Liver (tissue), 9 donors: ENCODE data around the gene HEG1. TPM values are rescaled to one million over a fixed set of nuclear protein-coding genes. Genes with fewer than 3 reads are reported as not detected.

ENCODE experiments used
- DNase-seq: peaks from one replicate; pipeline ENCODE4 v3.0.0-alpha.2; 2017; ENCODE audit warnings: low spot score
- H3K27ac ChIP-seq, 2 donors: one replicate each; pipeline ENCODE4 v1.7.0; 2013; ENCODE audit warnings: inconsistent platforms in 2 of 2, low read length in 2 of 2, control low read depth in 1 of 2, low read depth in 1 of 2, mild to moderate bottlenecking in 1 of 2
- H3K27me3 ChIP-seq, 4 donors: one replicate each; pipeline versions ENCODE4 v1.6.1 to v1.7.0; 2013; ENCODE audit warnings: low read length in 3 of 4, inconsistent platforms in 1 of 4, mild to moderate bottlenecking in 1 of 4, moderate library complexity in 1 of 4; ENCODE audit not compliant: control insufficient read depth in 4 of 4, insufficient read depth in 4 of 4
- H3K36me3 ChIP-seq, 4 donors: one replicate each; pipeline versions ENCODE4 v1.6.1 to v1.7.0; 2013; ENCODE audit warnings: low read length in 3 of 4, mild to moderate bottlenecking in 3 of 4, low read depth in 1 of 4, moderate library complexity in 1 of 4; ENCODE audit not compliant: control insufficient read depth in 4 of 4, insufficient read depth in 3 of 4
- H3K4me1 ChIP-seq, 4 donors: one replicate each; pipeline versions ENCODE4 v1.6.1 to v1.7.0; 2013; ENCODE audit warnings: low read length in 3 of 4, mild to moderate bottlenecking in 3 of 4, moderate library complexity in 1 of 4; ENCODE audit not compliant: control insufficient read depth in 4 of 4, insufficient read depth in 4 of 4
- H3K4me3 ChIP-seq, 3 donors: one replicate each; pipeline versions ENCODE4 v1.6.1 to v1.7.0; 2013; ENCODE audit warnings: low read length in 3 of 3, control low read depth in 1 of 3, low read depth in 1 of 3, mild to moderate bottlenecking in 1 of 3
- H3K9ac ChIP-seq, 2 donors: one replicate each; pipeline ENCODE4 v1.7.0; 2013; ENCODE audit warnings: low read length in 2 of 2, mild to moderate bottlenecking in 2 of 2, moderate library complexity in 2 of 2, control low read depth in 1 of 2, low read depth in 1 of 2
- H3K9me3 ChIP-seq, 4 donors: one replicate each; pipeline versions ENCODE4 v1.6.1 to v1.7.0; 2013; ENCODE audit warnings: low read length in 3 of 4; ENCODE audit not compliant: control insufficient read depth in 4 of 4
- CTCF ChIP-seq: fragments of 150-350 bp; IDR thresholded peaks from 2 replicates; pipeline ENCODE4 v1.5.1; 2017; ENCODE audit warnings: improper control_type of control experiment, low read depth, low read length; ENCODE audit not compliant: missing input control
- EGR1 ChIP-seq, 2 donors: IDR thresholded peaks; 2 replicates each; pipeline ENCODE4 v1.6.1; 2016 to 2018; ENCODE audit warnings: antibody characterized with exemption in 2 of 2, low read depth in 2 of 2
- FOXA1 ChIP-seq: IDR thresholded peaks from 2 replicates; pipeline ENCODE4 v1.6.1; 2016; ENCODE audit warnings: antibody characterized with exemption
- FOXA2 ChIP-seq: IDR thresholded peaks from 2 replicates; pipeline ENCODE4 v1.6.1; 2016; ENCODE audit warnings: antibody characterized with exemption
- GABPA ChIP-seq, 2 donors: IDR thresholded peaks in 1 of 2; conservative IDR thresholded peaks in 1 of 2; 2 replicates each; pipeline ENCODE4 v1.6.1; 2016; ENCODE audit warnings: antibody characterized with exemption in 2 of 2, mild to moderate bottlenecking in 1 of 2, moderate library complexity in 1 of 2
- HNF4A ChIP-seq, 2 donors: conservative IDR thresholded peaks; 2 replicates each; pipeline ENCODE4 v1.6.1; 2016; ENCODE audit warnings: antibody characterized with exemption in 2 of 2, mild to moderate bottlenecking in 2 of 2
- HNF4G ChIP-seq: IDR thresholded peaks from 2 replicates; pipeline ENCODE4 v1.6.1; 2016; ENCODE audit warnings: antibody characterized with exemption
- JUND ChIP-seq, 2 donors: IDR thresholded peaks; 2 replicates each; pipeline ENCODE4 v1.6.1; 2016; ENCODE audit warnings: antibody characterized with exemption in 2 of 2
- MAX ChIP-seq: IDR thresholded peaks from 2 replicates; pipeline ENCODE4 v1.6.1; 2016; ENCODE audit warnings: antibody characterized with exemption
- NR2F2 ChIP-seq: IDR thresholded peaks from 2 replicates; pipeline ENCODE4 v1.6.1; 2016; ENCODE audit warnings: antibody characterized with exemption
- RAD21 ChIP-seq, 2 donors: IDR thresholded peaks; 2 replicates each; pipeline ENCODE4 v1.6.1; 2016; ENCODE audit warnings: antibody characterized with exemption in 2 of 2, mild to moderate bottlenecking in 2 of 2
- REST ChIP-seq: IDR thresholded peaks from 2 replicates; pipeline ENCODE4 v1.6.1; 2016; ENCODE audit warnings: antibody characterized with exemption, mild to moderate bottlenecking
- RXRA ChIP-seq, 2 donors: IDR thresholded peaks; 2 replicates each; pipeline ENCODE4 v1.6.1; 2017 to 2018; ENCODE audit warnings: antibody characterized with exemption in 2 of 2, mild to moderate bottlenecking in 1 of 2
- SP1 ChIP-seq: IDR thresholded peaks from 2 replicates; pipeline ENCODE4 v1.6.1; 2018; ENCODE audit warnings: antibody characterized with exemption, mild to moderate bottlenecking
- TAF1 ChIP-seq: conservative IDR thresholded peaks from 2 replicates; pipeline ENCODE4 v1.6.1; 2016; ENCODE audit warnings: antibody characterized with exemption, mild to moderate bottlenecking
- YY1 ChIP-seq: IDR thresholded peaks from 2 replicates; pipeline ENCODE4 v1.6.1; 2016; ENCODE audit warnings: antibody characterized with exemption, mild to moderate bottlenecking
- WGBS: extraction: QIAGEN DNeasy Blood & Tissue Kit; methylation state at CpG from one replicate; pipeline ENCODE4 v1.1.7; 2013; 5-methylcytosine and 5-hydroxymethylcytosine counted together
- polyA plus RNA-seq, 2 donors: library from polyadenylated mRNA; stranded (reverse) in 1 of 2; unstranded in 1 of 2; fragments of 200-250 nt in 1 of 2; fragments of >200 nt in 1 of 2; fragmentation: Nextera tagmentation in 1 of 2; extraction: Ambion mirVana in 1 of 2; gene quantifications; one replicate each; pipeline versions ENCODE4 v1.2.1 to v1.2.3, GENCODE V29; 2013 to 2015
- total RNA-seq, 2 donors: library from RNA; depleted of rRNA; stranded (reverse); fragments of >200 nt; gene quantifications; one replicate each; pipeline ENCODE4 v1.2.3, GENCODE V29; 2014
- TF ChIP-seq, protein P1 (sequence below): IDR thresholded peaks from 2 replicates; pipeline ENCODE4 v1.6.1; 2016; ENCODE audit warnings: antibody characterized with exemption
- TF ChIP-seq, protein P2 (sequence below): IDR thresholded peaks from 2 replicates; pipeline ENCODE4 v1.6.1; 2016; ENCODE audit warnings: antibody characterized with exemption
- donor health status: healthy.
- donor health status: healthy.
- donor health status: healthy.
- donor health status: healthy.
- donor health status: healthy.

HEG1 gene
- total and polyA plus RNA-seq, 4 donors = 1.4 to 16.0 (median 5.3) TPM

DNA sequence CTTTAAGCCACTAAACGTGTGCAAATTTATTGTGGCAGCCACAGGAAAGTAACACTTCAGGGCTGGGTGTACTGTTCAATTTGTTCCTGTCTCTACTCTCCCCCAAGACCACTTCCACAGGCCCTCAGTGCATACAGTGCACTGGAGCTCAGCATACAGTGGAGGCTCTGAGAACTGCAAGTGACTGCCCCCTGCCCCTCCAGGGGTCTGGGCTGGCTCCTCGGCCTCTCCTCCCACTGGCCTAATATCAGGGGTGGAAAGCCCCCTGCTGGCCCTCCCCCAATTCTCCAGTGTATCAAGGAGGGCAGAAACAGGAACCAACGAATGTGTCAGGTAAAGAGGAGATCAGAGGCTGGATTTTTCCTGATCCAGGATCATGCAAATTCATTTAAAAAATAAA, 19.9 kb upstream of the HEG1 start:
- H3K9ac ChIP-seq = no peak overlapping the region
- no peak for DNase-seq
- TF ChIP-seq CTCF = no peak
- TF ChIP-seq YY1 = no peak
- no peak for TF ChIP-seq RXRA (IDR thresholded peaks at IDR 0.05)
- no peak for TF ChIP-seq HNF4A (conservative IDR thresholded peaks at IDR 0.05)
- no peak for TF ChIP-seq FOXA1
- no peaks in the 10 kb centered on the region for H3K36me3 ChIP-seq
- no peaks in the 10 kb centered on the region for H3K27me3 ChIP-seq
- H3K4me3 ChIP-seq = no peak overlapping the region
- no peak overlapping the region for H3K27ac ChIP-seq
- peaks cover 0 to 6% (median 0%) of the 10 kb centered on the region in 4 donors for H3K4me1 ChIP-seq
- no peaks in the 10 kb centered on the region for H3K9me3 ChIP-seq
- WGBS = 83% methylated on average over 3 of the region's 3 CpGs

GRCh38 chr3:125073390-125073905, 17.7 kb upstream of the HEG1 start:
- no peak for DNase-seq
- no peaks in the 10 kb centered on the region for H3K27me3 ChIP-seq
- no peak overlapping the region for H3K4me3 ChIP-seq
- WGBS = 97% methylated on average over 7 of the region's 7 CpGs
- no peak overlapping the region for H3K9ac ChIP-seq
- no peaks in the 10 kb centered on the region for H3K4me1 ChIP-seq
- TF ChIP-seq SP1 (no peak), FOXA2 (no peak), MAX (no peak), HNF4G (no peak), REST (no peak), EGR1 (IDR thresholded peaks at IDR 0.05; ENCODE audit: low read depth in 2 of 2) (no peak), RXRA (IDR thresholded peaks at IDR 0.05) (no peak), FOXA1 (no peak), RAD21 (IDR thresholded peaks at IDR 0.05) (no peak), HNF4A (conservative IDR thresholded peaks at IDR 0.05) (no peak), TAF1 (no peak), GABPA (IDR thresholded peaks at IDR 0.05 in 1 of 2, conservative IDR thresholded peaks at IDR 0.05 in 1 of 2) (no peak), YY1 (no peak), NR2F2 (no peak), CTCF (no peak), JUND (IDR thresholded peaks at IDR 0.05) (no peak)
- TF ChIP-seq, protein P1, sequence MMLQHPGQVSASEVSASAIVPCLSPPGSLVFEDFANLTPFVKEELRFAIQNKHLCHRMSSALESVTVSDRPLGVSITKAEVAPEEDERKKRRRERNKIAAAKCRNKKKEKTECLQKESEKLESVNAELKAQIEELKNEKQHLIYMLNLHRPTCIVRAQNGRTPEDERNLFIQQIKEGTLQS = no peak
- TF ChIP-seq, protein P2, sequence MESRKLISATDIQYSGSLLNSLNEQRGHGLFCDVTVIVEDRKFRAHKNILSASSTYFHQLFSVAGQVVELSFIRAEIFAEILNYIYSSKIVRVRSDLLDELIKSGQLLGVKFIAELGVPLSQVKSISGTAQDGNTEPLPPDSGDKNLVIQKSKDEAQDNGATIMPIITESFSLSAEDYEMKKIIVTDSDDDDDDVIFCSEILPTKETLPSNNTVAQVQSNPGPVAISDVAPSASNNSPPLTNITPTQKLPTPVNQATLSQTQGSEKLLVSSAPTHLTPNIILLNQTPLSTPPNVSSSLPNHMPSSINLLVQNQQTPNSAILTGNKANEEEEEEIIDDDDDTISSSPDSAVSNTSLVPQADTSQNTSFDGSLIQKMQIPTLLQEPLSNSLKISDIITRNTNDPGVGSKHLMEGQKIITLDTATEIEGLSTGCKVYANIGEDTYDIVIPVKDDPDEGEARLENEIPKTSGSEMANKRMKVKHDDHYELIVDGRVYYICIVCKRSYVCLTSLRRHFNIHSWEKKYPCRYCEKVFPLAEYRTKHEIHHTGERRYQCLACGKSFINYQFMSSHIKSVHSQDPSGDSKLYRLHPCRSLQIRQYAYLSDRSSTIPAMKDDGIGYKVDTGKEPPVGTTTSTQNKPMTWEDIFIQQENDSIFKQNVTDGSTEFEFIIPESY = no peak
- H3K27ac ChIP-seq = no peak overlapping the region
- no peaks in the 10 kb centered on the region for H3K36me3 ChIP-seq
- H3K9me3 ChIP-seq = no peaks in the 10 kb centered on the region
